Trophoblast cell (in vitro differentiated cells and primary cell): Measurements from ENCODE around the gene AQP1.

Experiments
- DNase-seq, 2 donors: peaks; one replicate each; pipeline ENCODE4 v3.0.0-alpha.2; 2016
- H2AFZ ChIP-seq: 2 replicates; pipeline ENCODE4 v1.6.1; 2013; ENCODE audit warnings: low read length, moderate library complexity, mild to moderate bottlenecking; ENCODE audit not compliant: insufficient read depth, poor library complexity
- H2AK5ac ChIP-seq: 2 replicates; pipeline ENCODE4 v1.6.1; 2013; ENCODE audit warnings: mild to moderate bottlenecking, low read length
- H2BK120ac ChIP-seq: 2 replicates; pipeline ENCODE4 v1.6.1; 2013; ENCODE audit warnings: low read length, mild to moderate bottlenecking, moderate library complexity; ENCODE audit not compliant: insufficient read depth, poor library complexity
- H2BK12ac ChIP-seq: 2 replicates; pipeline ENCODE4 v1.6.1; 2013; ENCODE audit warnings: mild to moderate bottlenecking, low read length, moderate library complexity
- H2BK5ac ChIP-seq: 2 replicates; pipeline ENCODE4 v1.6.1; 2013; ENCODE audit warnings: low read length, low read depth, moderate library complexity, mild to moderate bottlenecking; ENCODE audit not compliant: poor library complexity
- H3K14ac ChIP-seq: 2 replicates; pipeline ENCODE4 v1.6.1; 2013; ENCODE audit warnings: mild to moderate bottlenecking, low read length
- H3K18ac ChIP-seq: 2 replicates; pipeline ENCODE4 v1.6.1; 2013; ENCODE audit warnings: mild to moderate bottlenecking, low read length
- H3K23ac ChIP-seq: 2 replicates; pipeline ENCODE4 v1.6.1; 2013; ENCODE audit warnings: low read length
- H3K27ac ChIP-seq: 2 replicates; pipeline ENCODE4 v1.5.1; 2013; ENCODE audit warnings: low read depth, mild to moderate bottlenecking, inconsistent platforms, low read length, moderate library complexity
- H3K27me3 ChIP-seq: 2 replicates; pipeline ENCODE4 v1.6.1; 2013; ENCODE audit warnings: inconsistent platforms, mild to moderate bottlenecking, low read length, moderate library complexity; ENCODE audit not compliant: insufficient read depth
- H3K36me3 ChIP-seq, 2 experiments: 1 replicate in 1 of 2; 2 replicates in 1 of 2; pipeline ENCODE4 v1.6.1; 2013; ENCODE audit warnings: low read length in 2 of 2, mild to moderate bottlenecking in 2 of 2, moderate library complexity in 1 of 2; ENCODE audit not compliant: insufficient read depth in 2 of 2, control insufficient read depth in 1 of 2
- H3K4ac ChIP-seq: 2 replicates; pipeline ENCODE4 v1.6.1; 2013; ENCODE audit warnings: low read depth, mild to moderate bottlenecking, low read length, moderate library complexity
- H3K4me1 ChIP-seq, 2 experiments: 1 replicate in 1 of 2; 2 replicates in 1 of 2; pipeline ENCODE4 v1.6.1; 2013; ENCODE audit warnings: low read length in 2 of 2, mild to moderate bottlenecking in 2 of 2, moderate library complexity in 1 of 2; ENCODE audit not compliant: insufficient read depth in 2 of 2, control insufficient read depth in 1 of 2
- H3K4me2 ChIP-seq: 2 replicates; pipeline ENCODE4 v1.6.1; 2013; ENCODE audit warnings: inconsistent platforms, mild to moderate bottlenecking, low read length, moderate library complexity
- H3K4me3 ChIP-seq: 2 replicates; pipeline ENCODE4 v1.5.1; 2013; ENCODE audit warnings: mild to moderate bottlenecking, low read depth, low read length, inconsistent platforms
- H3K79me1 ChIP-seq: one replicate; pipeline ENCODE4 v1.6.1; 2013; ENCODE audit warnings: low read length
- H3K79me2 ChIP-seq: 2 replicates; pipeline ENCODE4 v1.6.1; 2013; ENCODE audit warnings: low read length, mild to moderate bottlenecking; ENCODE audit not compliant: control insufficient read depth, insufficient read depth, poor library complexity
- H3K9ac ChIP-seq: 2 replicates; pipeline ENCODE4 v1.6.1; 2013; ENCODE audit warnings: mild to moderate bottlenecking, low read length
- H3K9me3 ChIP-seq: 2 replicates; pipeline ENCODE4 v1.6.1; 2013; ENCODE audit warnings: low read depth, mild to moderate bottlenecking, control low read depth, inconsistent platforms, low read length; ENCODE audit not compliant: insufficient read depth
- H4K12ac ChIP-seq: 2 replicates; pipeline ENCODE4 v1.6.1; 2013; ENCODE audit warnings: low read depth, mild to moderate bottlenecking, low read length, moderate library complexity
- H4K8ac ChIP-seq: 2 replicates; pipeline ENCODE4 v1.6.1; 2013; ENCODE audit warnings: low read depth, mild to moderate bottlenecking, low read length, moderate library complexity
- H4K91ac ChIP-seq: one replicate; pipeline ENCODE4 v1.6.1; 2013; ENCODE audit warnings: low read depth, mild to moderate bottlenecking, low read length, moderate library complexity
- whole genome bisulfite sequencing: extraction: QIAGEN DNeasy Blood & Tissue Kit; methylation state at CpG from one replicate; pipeline ENCODE4 v1.1.7; 2013; ENCODE audit warnings: missing lambda C conversion rate; ENCODE audit not compliant: insufficient read length, insufficient coverage; ENCODE audit errors: extremely low coverage; 5-methylcytosine and 5-hydroxymethylcytosine counted together

The AQP1 gene

DNA sequence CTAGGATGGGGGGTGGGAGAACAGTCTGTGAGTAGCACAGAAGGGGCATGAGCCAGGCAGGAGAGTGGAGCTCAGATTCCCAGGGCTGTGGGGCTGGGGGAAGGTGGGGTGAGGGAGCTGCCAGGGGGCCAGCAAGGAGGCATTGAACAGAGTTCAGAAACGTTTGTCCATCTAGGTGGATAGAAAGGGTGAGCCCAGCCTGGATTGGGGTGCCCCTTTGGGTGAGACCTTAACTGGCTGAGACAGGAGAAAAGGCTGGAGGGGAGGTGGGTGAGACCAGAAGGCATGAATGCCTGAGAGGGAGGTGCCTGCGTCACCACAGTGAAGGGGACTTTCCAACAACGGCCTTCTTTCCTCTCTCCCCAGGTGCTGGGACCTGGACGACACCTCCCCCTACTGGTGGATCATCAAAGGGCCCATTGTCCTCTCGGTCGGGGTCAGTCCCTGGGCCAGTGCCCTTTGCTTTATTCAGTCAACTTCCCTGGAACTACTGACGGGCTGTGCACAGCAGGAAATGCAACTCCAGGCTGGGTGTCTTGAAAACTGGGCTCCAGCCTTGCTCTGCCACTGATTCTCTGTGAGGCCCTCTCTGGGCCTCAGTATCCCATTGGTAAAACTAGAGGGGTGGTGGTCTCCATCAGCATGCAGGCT, 63.1 kb downstream of the AQP1 start:
- no peaks in the 10 kb centered on the region for H3K27me3 ChIP-seq
- no peak overlapping the region for H3K9ac ChIP-seq
- H3K4ac ChIP-seq, result no peak overlapping the region
- H2BK120ac ChIP-seq, result no peak overlapping the region
- no peak overlapping the region for H3K27ac ChIP-seq
- peak; percentile 66 to 84 for DNase-seq
- no peak overlapping the region for H3K4me2 ChIP-seq
- no peaks in the 10 kb centered on the region for H3K79me2 ChIP-seq
- no peaks in the 10 kb centered on the region for H3K4me1 ChIP-seq
- no peaks in the 10 kb centered on the region for H3K36me3 ChIP-seq
- no peak overlapping the region for H3K14ac ChIP-seq
- H2AFZ ChIP-seq, result no peak overlapping the region
- no peak overlapping the region for H3K23ac ChIP-seq
- H3K9me3 ChIP-seq, result no peaks in the 10 kb centered on the region
- H4K12ac ChIP-seq, result no peak overlapping the region
- no peak overlapping the region for H2AK5ac ChIP-seq
- no CpG with 5 or more reads among the region's 7 CpGs for WGBS
- no peak overlapping the region for H4K8ac ChIP-seq
- H3K4me3 ChIP-seq, result no peak overlapping the region
- H2BK5ac ChIP-seq, result no peak overlapping the region
- no peak overlapping the region for H3K18ac ChIP-seq
- no peaks in the 10 kb centered on the region for H3K79me1 ChIP-seq
- no peak overlapping the region for H2BK12ac ChIP-seq
- no peak overlapping the region for H4K91ac ChIP-seq
